ENCODE measurements around the gene MBD1. TPM values are rescaled to one million over a fixed set of nuclear protein-coding genes. Genes with fewer than 3 reads are reported as not detected.

Gene MBD1
- total RNA-seq, 2 donors from 2014 or later = 54.2 to 92.3 TPM

DNA sequence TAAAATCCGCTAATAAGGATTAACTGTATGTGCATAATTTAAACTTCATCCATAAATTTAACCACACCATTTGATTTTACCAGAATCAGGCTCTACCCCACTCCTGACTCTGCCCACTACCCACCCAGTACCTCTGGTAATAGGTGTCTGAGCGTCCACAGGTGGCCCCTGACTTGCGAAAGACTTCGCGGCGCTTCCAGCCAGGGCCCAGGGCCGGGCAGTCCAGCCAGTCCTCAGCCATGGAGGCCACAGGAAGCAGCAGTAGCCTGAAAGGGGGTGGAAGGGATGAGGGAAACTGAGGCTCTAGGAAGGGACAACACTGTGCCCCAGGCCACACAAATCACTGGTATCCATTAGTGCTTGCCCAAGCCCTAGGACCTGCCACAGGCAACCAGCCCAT is 1.6 kb downstream of the MBD1 start:
- TF ChIP-seq, protein P1, sequence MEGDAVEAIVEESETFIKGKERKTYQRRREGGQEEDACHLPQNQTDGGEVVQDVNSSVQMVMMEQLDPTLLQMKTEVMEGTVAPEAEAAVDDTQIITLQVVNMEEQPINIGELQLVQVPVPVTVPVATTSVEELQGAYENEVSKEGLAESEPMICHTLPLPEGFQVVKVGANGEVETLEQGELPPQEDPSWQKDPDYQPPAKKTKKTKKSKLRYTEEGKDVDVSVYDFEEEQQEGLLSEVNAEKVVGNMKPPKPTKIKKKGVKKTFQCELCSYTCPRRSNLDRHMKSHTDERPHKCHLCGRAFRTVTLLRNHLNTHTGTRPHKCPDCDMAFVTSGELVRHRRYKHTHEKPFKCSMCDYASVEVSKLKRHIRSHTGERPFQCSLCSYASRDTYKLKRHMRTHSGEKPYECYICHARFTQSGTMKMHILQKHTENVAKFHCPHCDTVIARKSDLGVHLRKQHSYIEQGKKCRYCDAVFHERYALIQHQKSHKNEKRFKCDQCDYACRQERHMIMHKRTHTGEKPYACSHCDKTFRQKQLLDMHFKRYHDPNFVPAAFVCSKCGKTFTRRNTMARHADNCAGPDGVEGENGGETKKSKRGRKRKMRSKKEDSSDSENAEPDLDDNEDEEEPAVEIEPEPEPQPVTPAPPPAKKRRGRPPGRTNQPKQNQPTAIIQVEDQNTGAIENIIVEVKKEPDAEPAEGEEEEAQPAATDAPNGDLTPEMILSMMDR (IDR thresholded peaks at IDR 0.05) = no peak
- no peak overlapping the region for H3K4me3 ChIP-seq
- no peak for DNase-seq
- no peak overlapping the region for H3K27ac ChIP-seq
- H3K36me3 ChIP-seq = peaks cover 27% of the 10 kb centered on the region
- no peak overlapping the region for H3K9ac ChIP-seq (ENCODE audit: low read depth in 2 of 2, low read length in 2 of 2)
- H3K27me3 ChIP-seq = no peaks in the 10 kb centered on the region
- H3K9me3 ChIP-seq = no peaks in the 10 kb centered on the region
- intact Hi-C loops (cut with DNase I) = no loop called here
- peaks cover 11% of the 10 kb centered on the region for H3K4me1 ChIP-seq

DNA sequence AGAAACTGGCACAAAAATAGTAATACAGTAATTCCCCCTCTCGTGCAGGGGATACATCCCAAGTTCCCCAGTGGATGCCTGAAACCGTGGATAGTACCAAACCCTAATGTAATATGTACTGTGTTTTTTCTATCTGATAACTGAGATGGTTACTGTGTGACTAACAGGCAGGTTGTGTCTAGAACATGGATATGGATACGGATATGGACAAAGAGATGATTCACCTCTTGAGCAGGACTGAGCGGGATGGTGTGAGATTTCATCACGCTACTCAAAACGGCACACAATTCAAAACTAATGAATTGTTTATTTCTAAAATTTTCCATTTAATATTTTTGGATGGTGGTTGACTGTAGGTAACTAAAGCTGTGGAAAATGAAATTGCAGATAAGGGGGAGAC is 3.4 kb downstream of the MBD1 start:
- no peak for DNase-seq
- H3K27me3 ChIP-seq = no peaks in the 10 kb centered on the region
- H3K27ac ChIP-seq = no peak overlapping the region
- H3K4me1 ChIP-seq = peaks cover 11% of the 10 kb centered on the region
- intact Hi-C loops (cut with DNase I) = no loop called here
- TF ChIP-seq, protein P1 (IDR thresholded peaks at IDR 0.05) = no peak
- no peak overlapping the region for H3K9ac ChIP-seq (ENCODE audit: low read depth in 2 of 2, low read length in 2 of 2)
- no peaks in the 10 kb centered on the region for H3K9me3 ChIP-seq
- peaks cover 43% of the 10 kb centered on the region for H3K36me3 ChIP-seq
- no peak overlapping the region for H3K4me3 ChIP-seq

DNA sequence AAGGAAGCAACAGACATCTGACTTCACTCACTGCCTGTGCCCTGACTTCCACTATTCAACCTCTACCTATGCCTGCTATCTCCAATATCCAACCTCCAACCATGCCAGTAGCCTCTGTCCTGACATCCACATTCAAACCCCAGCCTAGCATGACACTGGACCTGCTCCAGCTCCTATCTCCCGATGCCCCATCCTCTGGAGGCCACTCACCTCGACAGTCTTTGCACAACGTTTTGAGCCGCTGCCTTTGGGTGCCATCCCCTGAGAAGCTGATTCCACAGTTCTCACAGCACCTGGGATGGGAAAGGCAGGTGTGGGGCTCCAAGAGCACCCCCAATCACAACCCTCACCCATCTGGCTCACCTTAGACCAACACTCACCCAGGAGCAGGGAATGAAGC is 4.9 kb downstream of the MBD1 start:
- intact Hi-C loops (cut with DNase I) = no loop called here
- Histone ChIP-seq H3K4me3 (no peak overlapping the region), H3K36me3 (peaks cover 58% of the 10 kb centered on the region), H3K9me3 (no peaks in the 10 kb centered on the region), H3K9ac (ENCODE audit: low read depth in 2 of 2, low read length in 2 of 2) (no peak overlapping the region), H3K27me3 (no peaks in the 10 kb centered on the region), H3K27ac (no peak overlapping the region), H3K4me1 (peaks cover 9% of the 10 kb centered on the region)
- TF ChIP-seq, protein P1 (IDR thresholded peaks at IDR 0.05) = no peak
- DNase-seq = no peak

DNA sequence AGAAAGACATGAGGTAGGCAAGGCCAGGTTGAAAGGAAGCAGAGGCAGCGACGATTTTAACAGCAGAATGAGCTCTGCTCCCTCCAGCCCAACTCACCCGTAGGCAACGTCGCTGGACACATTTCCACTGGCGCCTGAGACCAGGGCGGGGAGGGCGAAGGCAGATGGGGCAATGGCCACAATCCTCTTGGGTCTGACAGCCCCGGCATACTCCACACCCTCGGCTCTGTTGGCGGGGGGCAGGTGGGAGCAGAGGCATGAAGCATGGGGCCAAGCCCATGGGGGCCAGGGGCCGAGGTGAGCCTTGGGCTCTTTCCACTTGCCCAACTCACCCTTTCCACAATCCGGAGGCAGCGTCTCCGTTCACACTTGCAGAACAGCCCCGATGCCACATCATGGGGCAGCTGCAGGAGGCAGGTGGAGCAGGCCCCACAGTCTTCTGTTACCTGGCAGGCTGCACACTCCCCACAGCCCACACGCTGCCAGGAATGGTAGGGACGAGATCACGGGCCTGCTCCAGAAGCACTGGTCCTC is 5.8 kb downstream of the MBD1 start:
- TF ChIP-seq, protein P1 (IDR thresholded peaks at IDR 0.05) = no peak
- no peak for DNase-seq

DNA sequence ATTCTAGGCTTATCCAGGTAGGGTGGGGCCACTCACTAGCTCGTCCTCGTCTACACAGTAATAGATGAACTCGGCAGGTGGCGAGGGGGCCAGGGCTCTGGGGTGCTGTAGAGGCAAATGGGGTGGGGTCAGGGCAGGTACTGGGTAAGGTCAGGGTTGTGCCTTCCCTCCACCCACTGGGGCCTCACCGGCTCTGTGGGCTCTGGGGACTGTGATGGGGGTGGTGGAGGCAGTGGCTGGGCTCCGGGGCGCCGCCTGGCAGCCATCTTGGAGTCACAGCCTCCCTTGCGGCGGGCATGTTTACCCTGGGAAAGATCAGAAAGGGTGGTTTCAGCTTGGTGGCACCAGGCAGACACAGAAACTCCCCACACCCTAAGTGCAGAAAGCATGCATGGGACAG is 6.4 kb downstream of the MBD1 start:
- peaks cover 59% of the 10 kb centered on the region for H3K36me3 ChIP-seq
- H3K27ac ChIP-seq = no peak overlapping the region
- H3K4me1 ChIP-seq = peaks cover 2% of the 10 kb centered on the region
- no peak overlapping the region for H3K9ac ChIP-seq (ENCODE audit: low read depth in 2 of 2, low read length in 2 of 2)
- H3K27me3 ChIP-seq = no peaks in the 10 kb centered on the region
- DNase-seq = no peak
- intact Hi-C loops (cut with DNase I) = no loop called here
- TF ChIP-seq, protein P1 (IDR thresholded peaks at IDR 0.05) = no peak
- H3K9me3 ChIP-seq = no peaks in the 10 kb centered on the region
- H3K4me3 ChIP-seq = no peak overlapping the region

More for the DNA sequence above, 5.8 kb downstream of the MBD1 start:
- peaks cover 9% of the 10 kb centered on the region for H3K4me1 ChIP-seq
- no peaks in the 10 kb centered on the region for H3K9me3 ChIP-seq
- no peaks in the 10 kb centered on the region for H3K27me3 ChIP-seq
- H3K27ac ChIP-seq = no peak overlapping the region
- H3K9ac ChIP-seq (ENCODE audit: low read depth in 2 of 2, low read length in 2 of 2) = no peak overlapping the region
- peaks cover 59% of the 10 kb centered on the region for H3K36me3 ChIP-seq
- no peak overlapping the region for H3K4me3 ChIP-seq
- intact Hi-C loops (cut with DNase I) = no loop called here
